Stimulated activated CD8-positive, alpha-beta memory T cell treated with anti-CD3 and anti-CD28 coated beads, Interleukin-7, amount 100 ng/mL, for 1 hour (primary cell): ENCODE measurements around the gene ARHGAP15.

ENCODE experiments used
- DNase-seq, 2 donors: peaks; one replicate each; pipeline ENCODE4 v3.0.0-alpha.2; 2020; ENCODE audit warnings: low read depth in 2 of 2

ARHGAP15 gene

DNA sequence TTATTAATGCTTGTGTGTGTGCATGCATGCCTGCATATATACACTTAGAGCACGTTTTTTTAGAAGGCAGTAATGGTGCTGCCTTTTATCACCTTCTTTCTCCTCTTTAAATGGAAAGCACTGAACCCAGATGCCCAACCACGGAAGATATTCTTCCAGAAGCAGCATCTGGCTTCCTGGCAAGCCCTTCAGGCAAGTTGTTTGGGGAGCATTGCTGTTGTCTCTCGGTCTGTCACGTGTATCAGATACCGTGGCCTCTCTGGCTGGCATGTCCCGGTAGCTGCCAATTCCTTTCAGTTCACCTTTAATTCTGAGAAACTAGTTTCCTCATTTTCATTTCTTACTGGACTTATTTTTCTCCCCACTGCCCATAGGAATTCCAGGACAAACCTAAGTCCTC, 587.8 kb downstream of the ARHGAP15 start:
- no peak for DNase-seq

DNA sequence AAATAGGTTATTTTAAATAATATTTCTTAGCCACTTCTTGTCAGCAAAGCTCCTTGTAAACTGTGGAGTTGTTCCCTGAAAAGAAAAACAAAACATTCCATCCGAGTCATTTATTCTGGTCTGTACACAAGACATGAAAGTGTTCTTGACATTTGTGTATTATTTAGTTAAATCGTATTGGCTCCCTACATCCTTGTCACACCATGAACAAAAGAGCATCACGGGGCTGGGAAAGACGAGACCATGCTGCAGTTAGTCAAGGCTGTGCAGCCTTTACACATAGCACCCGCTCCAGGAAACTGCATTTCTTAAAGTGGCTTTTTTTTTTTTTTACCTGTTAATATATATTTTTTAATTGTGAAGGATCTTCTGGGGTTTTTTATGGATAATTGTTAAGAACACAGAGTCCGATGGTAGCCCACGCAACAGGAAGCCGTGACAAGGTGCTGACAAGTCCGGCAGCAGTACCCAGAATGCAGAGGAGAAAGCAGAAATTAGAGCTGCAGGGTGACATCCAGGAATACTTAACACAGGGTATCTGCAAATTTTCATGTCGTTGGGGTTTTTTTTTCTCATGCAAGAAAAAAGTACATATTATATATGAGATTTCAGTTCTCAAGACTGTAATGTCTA, 588.4 kb downstream of the ARHGAP15 start:
- DNase-seq: no peak

DNA sequence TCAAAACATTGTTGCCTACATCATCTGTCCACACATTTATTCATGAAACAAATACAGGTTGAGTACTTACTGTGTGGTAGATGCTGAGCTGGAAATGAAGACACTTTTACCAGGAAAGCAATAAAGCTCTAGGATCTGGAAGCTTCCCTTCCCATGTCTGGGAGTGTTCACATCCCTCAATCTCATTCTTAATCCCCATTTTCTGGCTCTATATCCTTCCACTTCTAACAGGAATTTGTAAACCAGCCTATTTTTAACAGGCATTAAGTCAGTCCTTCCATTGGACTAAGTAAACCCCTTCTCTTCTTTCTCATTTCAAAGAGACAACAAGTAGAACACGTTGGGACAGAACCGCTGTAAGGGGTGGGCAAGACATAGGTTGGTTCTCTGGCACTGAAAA, 589.5 kb downstream of the ARHGAP15 start:
- no peak for DNase-seq

DNA sequence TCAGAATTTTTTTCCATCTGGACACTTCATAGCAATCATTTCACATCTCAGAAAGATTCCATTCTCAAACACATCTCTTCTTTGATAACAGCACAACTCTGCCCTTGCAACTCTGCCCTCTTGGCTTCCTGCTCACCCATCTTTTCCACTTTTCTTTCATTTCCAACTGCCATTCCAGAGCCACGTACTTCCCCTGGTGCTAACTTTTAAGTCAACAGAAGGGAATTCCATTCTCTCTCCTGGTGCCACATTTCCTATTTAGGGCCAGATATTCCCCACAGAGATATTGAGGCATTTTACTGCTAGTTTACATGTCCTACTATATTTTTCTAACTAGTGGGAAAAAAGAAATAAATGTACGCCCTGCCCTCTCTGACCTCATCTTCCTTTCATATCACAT, 590.2 kb downstream of the ARHGAP15 start:
- DNase-seq: no peak

DNA sequence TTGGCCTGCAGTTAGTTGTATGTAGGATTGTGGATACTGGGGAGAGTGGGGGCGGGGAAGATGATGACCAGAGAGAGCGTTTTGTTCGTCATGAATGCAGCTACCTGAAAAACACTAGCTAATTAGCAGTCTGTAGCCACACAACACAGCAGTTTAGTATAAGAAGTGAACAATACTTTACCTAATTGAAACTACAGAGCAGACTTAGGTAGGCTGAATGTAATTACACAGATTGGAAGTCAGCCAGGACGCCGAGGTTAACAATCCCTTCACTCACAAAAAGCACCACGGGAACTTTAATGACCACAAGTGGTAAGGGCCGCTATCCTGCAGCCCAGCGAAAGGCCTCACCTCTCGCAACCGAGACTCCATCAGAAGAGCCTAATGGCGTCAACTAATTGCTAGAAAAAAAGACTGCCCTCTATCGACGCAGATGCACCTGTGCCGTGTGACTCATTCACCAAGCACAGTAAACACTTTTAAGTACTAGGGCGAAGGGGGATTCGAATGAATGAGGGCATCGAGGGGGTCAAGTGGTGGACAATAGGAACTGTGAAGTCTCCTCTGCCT, 591.0 kb downstream of the ARHGAP15 start:
- DNase-seq: no peak

DNA sequence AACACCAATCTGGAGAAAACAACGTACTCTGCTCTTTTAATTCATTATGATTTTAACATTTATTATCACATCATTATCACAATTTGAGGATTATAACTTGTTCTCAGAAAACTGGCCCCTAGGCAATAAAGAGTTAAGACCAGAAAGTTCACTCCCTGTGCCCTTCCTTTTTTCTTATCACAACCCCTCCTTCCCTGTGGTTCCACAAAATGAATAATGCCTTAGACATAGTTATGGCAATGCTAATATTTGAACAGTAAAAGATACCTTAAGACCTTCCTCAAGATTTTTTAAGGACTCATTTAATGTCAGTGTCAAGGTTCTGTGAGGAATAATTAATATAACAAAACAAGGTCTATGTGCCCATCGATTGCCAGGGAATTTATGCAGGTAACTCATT, 596.2 kb downstream of the ARHGAP15 start:
- DNase-seq: no peak

DNA sequence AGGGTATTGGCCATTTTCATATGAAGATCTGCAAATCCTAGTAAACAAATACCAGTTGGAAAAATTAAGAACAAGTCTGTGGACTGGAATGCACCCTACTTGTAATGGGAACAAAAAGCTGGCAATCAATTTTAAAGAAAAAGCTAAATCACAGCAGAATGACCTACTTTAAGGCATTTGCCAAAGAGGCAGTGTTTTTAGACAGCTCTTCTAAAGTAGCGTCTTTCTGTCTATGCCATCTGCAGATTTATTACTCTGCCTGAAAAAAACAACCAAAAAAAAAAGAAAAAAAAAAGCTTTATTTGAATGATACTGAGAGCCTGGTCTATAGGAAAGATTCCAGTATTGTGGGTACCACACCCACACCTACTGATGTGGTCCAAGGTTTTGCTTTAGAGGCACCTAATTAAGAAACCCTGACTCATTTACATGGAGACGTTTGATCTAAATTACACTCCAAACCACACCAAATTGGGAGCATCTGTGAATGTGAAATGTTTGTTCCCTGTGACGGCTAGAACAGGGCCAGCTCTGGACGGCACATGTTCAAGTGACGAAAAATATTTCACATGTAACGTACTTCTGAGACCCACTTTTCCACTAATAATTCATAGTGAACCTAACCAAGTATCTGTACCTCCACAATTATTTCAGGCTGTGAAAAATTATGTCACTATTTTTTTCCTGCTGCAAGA, 597.1 kb downstream of the ARHGAP15 start:
- no peak for DNase-seq

DNA sequence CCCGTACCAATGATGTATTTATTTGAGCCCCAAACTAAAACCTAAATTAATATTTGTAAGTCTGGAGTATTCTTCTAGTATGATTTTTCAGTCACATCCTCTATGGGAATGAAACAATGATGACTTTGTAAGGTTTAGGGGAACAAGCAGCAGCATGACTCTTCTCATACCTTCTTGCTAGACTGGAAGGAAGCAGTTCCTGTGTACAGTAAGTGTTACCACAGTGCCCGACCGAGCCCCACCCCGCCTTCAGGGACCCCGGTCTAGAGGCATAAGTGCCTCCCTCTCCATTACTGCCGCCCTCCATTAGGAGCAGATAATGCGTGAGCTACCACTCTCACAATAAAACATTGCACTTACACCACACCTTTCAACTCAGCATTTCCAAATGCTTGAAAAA, 599.3 kb downstream of the ARHGAP15 start:
- DNase-seq: no peak

DNA sequence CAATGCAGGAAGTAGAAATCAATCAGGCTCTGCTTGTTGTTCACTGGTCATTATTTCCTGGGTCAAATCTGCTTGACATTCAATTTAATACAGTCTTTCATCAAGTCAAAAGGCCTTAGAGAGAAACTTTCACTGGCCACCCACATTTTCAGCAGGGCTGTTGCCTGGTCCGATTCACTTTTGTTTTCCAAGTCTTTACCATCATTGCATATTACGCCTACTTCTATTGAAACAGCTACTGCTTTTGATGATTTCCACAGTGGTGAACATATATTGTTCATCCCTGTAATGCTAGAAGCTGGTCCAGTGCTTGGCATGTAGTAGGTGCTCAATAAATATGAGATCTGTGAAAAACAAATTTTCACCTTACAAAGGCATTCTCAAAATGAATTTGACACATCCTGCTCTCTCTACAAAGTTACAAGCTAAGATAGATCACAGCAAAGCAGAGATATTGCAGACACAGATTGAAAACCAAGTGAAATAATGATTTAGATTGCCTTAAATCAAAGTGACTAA, 600.1 kb downstream of the ARHGAP15 start:
- DNase-seq: no peak

DNA sequence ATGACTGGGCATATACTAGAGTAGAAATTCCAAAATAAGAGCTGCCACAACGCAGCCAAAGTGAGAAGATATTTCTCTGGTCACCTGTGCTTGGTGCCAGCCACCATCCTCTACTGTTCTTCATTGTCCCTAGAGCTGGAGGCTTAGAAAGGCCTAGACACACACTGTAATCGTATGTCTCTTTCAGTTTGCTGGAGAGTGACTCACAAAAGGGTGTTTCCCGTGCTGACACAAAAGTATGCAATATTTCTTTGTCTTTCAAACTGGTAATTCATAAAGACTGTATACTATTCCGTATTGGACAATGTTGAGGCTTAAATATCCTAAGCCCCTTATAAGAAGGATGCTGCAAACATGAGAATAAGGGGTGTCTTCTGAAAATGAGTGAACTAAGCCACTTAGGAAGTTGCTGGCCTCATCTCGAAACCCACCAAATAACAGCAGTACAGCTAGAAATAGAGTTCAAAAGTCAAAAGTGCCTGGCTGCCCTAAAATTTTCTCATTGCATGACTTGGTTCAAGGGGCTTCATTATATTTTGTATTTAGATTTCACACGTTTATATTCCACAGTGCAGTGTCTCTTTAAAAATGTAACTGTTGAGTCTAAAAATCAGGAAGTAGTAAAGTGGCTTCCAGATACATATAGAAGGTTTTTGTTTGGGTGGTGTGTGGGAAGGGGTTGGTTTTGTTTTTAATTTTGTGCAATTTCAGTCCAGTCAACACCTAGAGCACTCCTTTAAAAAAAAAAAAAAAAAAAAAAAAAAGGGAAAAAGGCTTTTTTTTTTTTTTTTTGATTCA, 601.1 kb downstream of the ARHGAP15 start:
- no peak for DNase-seq

DNA sequence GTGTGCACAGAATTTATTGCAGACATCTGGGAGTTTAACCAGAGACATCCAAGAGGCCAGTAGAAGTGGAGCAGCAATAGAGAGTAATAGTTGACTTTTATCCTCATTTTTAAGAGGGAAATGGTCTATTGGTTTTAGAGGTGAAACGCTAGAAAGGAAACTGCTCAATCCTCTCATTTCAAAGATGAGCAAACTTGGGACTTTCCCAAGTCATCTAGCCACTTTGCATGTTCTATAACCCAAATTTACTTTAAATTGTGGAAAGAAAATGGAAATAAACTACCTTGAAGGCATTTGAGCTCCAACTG, 601.7 kb downstream of the ARHGAP15 start:
- no peak for DNase-seq

DNA sequence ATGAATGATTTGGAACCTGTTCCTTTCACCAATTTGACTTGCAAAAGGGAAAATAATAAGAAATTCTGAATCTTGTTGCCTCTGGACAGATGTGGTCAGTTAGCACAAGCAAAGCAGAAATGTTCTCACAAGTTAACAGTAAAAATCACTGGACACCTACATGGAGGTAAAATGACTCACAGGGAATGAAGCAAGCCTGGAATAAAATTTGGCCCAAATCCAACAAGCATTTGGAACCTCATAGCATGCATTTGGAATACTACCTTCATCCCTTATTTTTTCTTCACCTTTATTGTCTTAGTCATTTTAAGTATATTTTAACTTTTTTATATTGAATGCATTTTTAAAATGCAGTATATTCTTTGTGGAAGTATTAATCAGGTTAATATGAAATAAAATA, 602.9 kb downstream of the ARHGAP15 start:
- DNase-seq: no peak

DNA sequence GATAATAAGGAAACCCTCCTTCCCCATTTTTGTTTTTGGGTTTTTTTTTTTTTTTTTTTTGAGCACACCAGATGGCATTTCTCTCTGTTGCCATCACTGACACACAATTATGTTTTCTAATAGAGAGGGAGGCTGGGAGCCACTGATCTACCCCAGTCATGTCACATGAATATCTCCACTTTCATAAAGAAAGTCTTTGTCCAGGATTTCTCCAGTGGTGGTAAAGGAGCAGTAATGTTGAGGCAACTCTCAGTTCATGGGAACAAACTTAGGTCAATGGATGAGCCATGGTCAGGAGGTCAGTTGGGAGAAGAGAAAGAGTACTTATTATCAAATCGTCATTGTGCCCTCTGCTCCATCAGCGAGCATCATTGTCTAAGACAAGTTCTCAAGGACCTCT, 603.7 kb downstream of the ARHGAP15 start:
- no peak for DNase-seq

DNA sequence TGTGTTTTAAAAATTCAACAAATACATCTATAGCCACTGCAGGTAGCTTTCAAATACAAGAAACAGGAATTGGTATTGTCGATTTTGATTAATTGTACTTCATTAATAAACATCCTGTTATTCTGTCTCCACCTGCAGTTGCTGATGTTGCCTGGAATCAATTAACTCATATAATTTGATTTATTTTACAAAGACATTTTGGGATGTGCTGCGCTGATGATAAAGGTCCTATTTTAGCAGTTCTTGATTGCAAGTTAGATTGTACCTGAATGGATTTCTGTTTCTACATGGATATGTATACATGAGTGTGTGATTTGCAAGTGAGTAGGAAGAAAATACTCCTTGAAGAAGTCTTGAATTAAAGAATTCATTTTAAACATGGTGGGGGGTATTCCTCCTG, 605.3 kb downstream of the ARHGAP15 start:
- no peak for DNase-seq

DNA sequence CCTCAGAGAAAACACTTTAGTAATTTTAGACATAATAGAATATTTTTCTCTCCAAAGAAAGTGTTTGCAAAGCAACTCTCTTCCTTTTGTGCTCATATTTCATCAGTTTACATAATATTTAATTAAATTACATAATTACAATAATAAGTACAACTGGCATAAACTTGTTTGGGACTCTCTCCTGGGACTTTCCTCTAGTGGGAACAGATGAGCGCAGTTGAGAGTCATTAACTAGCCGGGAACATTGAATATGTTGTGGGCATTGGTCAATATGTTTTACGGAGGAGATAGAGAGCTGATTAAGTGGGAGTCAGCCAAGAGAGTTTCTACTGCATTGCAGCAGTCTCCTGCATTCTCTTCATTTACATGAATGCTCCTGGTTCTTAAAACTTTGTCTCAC, 607.7 kb downstream of the ARHGAP15 start:
- no peak for DNase-seq

DNA sequence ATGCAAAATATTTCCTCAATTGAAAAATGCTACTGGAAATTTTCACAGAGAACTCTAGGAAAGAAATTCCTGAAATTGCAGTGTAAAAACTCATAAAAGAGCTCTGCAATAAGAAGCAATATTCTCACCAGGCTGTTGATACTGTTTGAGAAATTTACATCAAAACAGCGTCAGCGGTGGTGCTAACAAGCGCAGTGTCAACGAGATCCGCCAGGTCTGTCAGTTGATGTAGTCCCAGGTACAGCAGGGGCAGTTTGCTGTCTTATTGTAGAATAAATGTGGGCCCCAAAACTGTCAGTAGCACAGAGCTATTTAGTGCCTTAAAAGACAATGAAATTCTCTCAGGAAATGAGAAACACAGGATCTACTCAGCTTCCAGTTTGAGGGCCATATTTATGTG, 611.2 kb downstream of the ARHGAP15 start:
- no peak for DNase-seq

DNA sequence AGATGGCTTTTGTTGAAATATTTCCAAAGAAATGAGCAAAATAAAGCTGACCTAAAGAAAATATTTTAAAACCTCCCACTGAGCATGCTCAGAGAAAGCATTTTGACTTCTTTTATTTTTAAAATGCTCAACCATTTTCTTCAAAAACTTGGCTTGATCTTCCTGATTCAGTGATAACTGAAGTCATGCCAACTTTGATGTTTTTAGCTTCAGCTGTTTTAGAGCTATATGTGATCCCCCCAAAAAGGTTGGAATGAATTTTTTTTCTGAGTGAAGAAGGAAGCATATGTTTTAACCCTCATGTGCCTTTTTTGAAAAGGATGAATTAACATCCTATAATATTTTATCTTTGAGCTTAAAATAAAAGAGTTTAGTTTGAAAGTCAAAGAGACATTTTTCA, 612.0 kb downstream of the ARHGAP15 start:
- DNase-seq: no peak

DNA sequence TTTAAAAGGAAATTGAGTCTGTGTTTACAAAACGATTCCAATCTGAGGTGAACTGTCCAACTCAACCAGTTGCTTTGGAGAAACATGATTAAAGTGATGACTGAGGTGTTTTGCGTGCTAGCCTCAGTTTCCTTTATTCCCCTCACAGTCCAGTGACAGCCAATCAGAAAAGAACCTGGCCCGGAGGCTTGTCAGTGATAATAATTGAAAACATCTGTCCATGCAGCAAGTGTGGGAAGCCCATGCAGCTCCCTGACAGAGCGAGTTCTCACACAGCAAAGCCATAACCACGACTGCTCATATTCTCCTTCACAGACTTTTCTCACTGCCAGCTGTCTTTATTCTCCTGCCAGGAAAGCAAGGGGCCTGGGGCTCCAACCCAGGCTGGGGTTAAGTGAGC, 613.4 kb downstream of the ARHGAP15 start:
- no peak for DNase-seq

DNA sequence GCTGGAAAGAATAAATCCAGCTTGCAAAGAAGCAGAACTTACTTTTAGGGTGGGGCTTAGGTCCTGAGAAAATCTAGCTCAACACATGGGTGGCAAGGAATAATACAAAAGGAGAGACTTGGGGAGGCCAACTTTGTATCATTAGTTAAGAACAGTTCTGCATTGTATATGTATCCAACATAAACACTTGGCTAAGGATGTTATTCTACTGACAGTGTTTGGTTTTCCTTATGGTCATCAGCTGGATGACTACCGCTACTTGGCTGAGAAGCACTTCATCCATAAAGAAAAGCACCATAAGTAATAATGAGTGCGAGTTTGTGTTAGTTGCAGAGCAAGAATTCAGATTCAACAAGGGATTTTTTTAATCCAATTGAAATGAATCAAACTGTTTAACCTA, 614.9 kb downstream of the ARHGAP15 start:
- no peak for DNase-seq

DNA sequence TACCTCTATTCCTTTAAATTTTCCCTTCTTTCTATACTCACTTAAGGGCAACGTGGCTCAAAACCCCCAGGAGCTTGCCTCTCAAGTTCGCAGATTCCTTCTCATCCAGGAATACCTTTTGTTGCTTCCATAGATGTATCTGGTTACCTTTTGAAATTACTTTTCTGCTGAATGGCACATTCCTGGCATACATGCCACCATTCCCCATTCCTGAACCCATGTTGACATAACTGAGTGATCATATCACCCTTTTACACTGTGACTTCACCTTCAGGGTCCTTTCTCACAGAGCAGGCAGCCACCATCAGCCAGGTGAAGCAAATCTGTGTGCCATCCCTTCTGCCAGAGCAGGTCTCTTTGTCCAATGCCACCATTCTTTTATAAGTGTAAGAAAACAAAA, 615.8 kb downstream of the ARHGAP15 start:
- DNase-seq: no peak

DNA sequence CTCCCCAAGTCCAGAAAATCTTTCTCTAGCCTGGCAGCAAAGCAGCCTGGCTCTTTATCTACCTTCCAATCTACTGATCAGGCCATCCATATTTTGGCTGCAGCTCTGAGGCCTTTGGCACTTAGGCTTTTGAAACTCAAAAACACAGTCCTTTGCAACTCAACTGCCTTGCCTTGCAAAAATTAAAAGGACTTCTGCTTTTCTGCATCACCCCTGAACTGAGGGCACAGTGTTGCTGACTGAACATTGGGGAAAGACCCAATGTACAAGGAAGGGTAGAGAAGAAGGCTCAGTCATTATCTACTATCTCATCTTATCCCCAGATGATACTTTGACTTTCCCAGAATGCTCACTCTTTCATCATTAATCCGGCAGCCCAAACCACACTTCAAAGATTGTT, 625.5 kb downstream of the ARHGAP15 start:
- no peak for DNase-seq

DNA sequence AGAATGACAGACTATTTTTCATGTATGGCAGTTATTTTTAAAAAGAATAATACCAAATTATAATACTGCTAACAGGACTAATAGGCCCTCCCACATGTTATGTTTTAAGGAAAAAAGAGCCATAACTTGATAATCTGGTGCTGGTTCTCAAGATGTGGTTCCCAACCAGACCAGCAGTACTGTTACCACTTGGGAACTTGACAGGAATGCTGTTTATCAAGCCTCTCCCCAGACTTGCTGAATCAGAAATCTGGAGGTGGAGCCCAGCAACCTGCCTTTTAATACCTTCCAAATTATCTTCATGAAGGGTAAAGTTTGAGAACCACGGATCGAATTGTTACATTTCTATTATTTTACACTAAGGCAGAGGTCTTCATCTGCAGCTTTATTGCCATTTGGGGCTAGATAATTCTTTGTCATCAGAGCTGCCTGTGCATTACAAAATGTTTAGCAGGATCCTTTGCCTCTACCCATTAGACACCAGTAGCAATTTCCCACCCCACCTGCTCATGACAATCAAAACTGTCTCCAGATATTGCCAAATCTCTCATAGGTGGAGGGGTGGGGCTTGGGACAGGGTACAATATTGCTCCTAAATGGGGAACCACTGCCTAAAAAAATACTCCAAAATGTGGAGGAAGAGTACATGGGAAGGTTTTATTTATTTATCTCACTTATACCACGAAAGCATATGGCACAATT, 629.6 kb downstream of the ARHGAP15 start:
- no peak for DNase-seq
